ENCODE data around the gene ALG1L2.
"Not testable (repeated sequence)": the region's sequence is repeated elsewhere in the genome, so short reads cannot be mapped to it uniquely, and the experiment has no call there.

- TF ChIP-seq CTCF (IDR thresholded peaks at IDR 0.05) = not testable (repeated sequence)
- TF ChIP-seq POLR2AphosphoS5 (IDR thresholded peaks at IDR 0.05; ENCODE audit: insufficient read depth in 1 of 2, low read depth in 1 of 2) = peak in 1 of 2 donors; percentile 61
Observed at GRCh38 chr3:130111865-130112747, 30.5 kb downstream of the ALG1L2 start.

Measured in vagina (tissue), 2 donors.